ENCODE data around the gene DCDC2B.
A peak's percentile ranks its signal among the peaks of the same experiment; 100 is the strongest.

Gene DCDC2B

DNA sequence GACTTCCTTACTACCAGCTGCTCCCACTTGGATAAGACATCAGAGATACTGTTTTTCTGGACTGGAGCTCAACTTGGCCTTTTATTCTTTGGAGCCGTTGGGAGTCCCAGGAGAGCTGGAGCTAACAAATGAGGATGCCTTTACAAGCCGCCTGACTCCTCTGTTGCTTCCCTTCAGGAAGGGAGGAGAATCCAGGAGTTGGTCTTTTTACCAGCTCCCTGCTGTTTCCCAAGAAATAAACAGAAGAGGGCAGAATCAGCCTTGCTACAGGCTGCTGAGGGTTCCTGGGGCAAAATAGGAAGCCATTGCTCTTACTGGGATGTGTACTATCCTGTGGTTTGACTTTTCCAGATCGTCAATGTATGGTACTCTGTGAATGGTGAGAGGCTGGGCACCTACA is 14.8 kb downstream of the DCDC2B start:
- no peak for DNase-seq (ENCODE audit: low read depth, low spot score)
- H3K4me3 ChIP-seq (ENCODE audit: low read depth, low read length): peak overlapping the region; percentile 18; the same call in 1 of the 2 replicates
- ChIA-PET POLR2A (interaction anchor here (1.1 to 1.2 kb wide), 3 partner anchors 12 to 112 kb away, joined by 3 to 5 read pairs (median 3); partner anchors contain the start of genes CCDC28B and MARCKSL1), CTCF (interaction anchor here (0.9 to 2.7 kb wide), 7 partner anchors 8 to 141 kb away, joined by 3 to 9 read pairs (median 4); no protein-coding TSS in a partner anchor)
- TF ChIP-seq, protein P1, sequence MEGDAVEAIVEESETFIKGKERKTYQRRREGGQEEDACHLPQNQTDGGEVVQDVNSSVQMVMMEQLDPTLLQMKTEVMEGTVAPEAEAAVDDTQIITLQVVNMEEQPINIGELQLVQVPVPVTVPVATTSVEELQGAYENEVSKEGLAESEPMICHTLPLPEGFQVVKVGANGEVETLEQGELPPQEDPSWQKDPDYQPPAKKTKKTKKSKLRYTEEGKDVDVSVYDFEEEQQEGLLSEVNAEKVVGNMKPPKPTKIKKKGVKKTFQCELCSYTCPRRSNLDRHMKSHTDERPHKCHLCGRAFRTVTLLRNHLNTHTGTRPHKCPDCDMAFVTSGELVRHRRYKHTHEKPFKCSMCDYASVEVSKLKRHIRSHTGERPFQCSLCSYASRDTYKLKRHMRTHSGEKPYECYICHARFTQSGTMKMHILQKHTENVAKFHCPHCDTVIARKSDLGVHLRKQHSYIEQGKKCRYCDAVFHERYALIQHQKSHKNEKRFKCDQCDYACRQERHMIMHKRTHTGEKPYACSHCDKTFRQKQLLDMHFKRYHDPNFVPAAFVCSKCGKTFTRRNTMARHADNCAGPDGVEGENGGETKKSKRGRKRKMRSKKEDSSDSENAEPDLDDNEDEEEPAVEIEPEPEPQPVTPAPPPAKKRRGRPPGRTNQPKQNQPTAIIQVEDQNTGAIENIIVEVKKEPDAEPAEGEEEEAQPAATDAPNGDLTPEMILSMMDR (IDR thresholded peaks at IDR 0.05; ENCODE audit: insufficient read depth, low read length, missing control alignments): peak; percentile 1

DNA sequence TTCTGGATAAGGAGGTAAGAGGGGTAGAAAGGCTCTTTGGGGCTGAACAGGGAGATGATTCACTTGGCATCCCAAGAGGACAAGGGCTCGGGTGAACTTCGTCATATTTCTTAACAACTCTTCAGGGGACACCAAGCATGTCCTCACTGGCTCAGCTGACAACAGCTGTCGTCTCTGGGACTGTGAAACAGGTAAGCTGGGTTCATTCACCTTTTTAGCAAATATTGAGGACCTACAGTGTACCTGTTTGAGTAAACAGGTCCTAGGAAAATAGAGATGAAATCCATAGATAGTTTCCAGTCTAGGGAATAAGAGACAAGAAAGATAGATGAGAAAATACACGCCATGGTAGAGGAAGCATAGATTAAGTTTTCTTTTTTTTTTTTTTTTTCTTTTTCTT is 15.4 kb downstream of the DCDC2B start:
- no peak overlapping the region for H3K4me3 ChIP-seq (ENCODE audit: low read depth, low read length)
- CTCF ChIA-PET: interaction anchor here (1.1 to 2.7 kb wide), 5 partner anchors 9 to 95 kb away, joined by 3 to 9 read pairs (median 6); no protein-coding TSS in a partner anchor
- POLR2A ChIA-PET: interaction anchor here (0.5 to 1.2 kb wide), 2 partner anchors 112 to 146 kb away, joined by 4 to 5 read pairs; partner anchors contain the start of gene MARCKSL1
- no peak for DNase-seq (ENCODE audit: low read depth, low spot score)
- TF ChIP-seq, protein P1 (IDR thresholded peaks at IDR 0.05; ENCODE audit: insufficient read depth, low read length, missing control alignments): no peak

DNA sequence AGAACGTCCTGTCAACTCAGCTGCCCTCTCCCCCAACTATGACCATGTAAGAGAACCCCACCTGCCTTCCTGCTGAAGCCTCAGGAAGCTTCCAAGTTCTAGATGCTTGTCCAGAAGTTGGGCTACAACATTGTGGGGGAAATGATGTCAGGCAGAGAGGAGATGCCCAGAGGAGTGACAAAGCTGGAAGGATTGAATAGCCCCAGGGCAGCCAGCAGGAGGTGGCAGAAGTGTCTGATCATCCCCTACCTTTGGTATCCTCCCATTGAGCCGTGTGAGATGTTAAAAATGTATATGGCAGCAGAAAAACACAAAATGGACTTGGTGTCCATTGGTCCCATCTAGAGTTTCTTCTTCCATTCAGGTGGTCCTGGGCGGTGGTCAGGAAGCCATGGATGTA is 19.9 kb downstream of the DCDC2B start:
- H3K4me3 ChIP-seq (ENCODE audit: low read depth, low read length): no peak overlapping the region
- TF ChIP-seq, protein P1 (IDR thresholded peaks at IDR 0.05; ENCODE audit: insufficient read depth, low read length, missing control alignments): no peak
- no peak for DNase-seq (ENCODE audit: low read depth, low spot score)
- ChIA-PET CTCF (interaction anchor here (1.1 to 1.7 kb wide), 2 partner anchors 14 to 87 kb away, joined by 3 to 4 read pairs; no protein-coding TSS in a partner anchor), POLR2A (no interaction called here)

DNA sequence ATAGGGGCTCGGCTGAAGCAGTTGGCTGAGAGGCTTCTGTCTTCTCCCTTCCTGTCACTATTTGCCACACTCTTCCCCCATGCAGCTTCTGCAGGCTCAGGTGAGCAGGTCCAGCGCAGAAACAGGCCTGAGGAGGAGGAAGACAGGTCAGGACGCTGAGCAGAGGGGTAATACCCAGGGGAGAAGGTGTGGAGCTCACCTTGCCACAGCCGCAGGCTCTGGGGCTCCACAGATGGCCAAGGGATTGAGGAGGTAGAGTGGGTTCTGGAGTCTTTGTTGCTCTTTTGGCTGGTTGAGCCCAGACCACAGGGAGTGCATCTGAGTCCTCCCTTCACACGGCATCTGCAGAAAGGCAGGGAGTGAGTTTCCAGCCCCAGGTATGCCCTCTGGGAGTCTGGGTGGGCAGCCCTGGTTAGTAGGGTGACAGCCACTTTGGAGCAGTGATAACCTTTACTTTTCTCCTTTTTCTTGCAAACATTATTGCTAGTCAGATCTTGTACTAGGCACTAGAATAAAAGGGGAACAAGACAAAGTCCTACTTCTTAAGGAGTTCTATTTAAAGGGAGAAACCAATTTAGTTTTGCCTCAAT is 23.0 kb downstream of the DCDC2B start:
- CTCF ChIA-PET: interaction anchor here (1.0 to 2.5 kb wide), 3 partner anchors 15 to 17 kb away, joined by 3 to 7 read pairs (median 3); partner anchors contain the start of gene FAM167B
- TF ChIP-seq, protein P1 (IDR thresholded peaks at IDR 0.05; ENCODE audit: insufficient read depth, low read length, missing control alignments): no peak
- no peak for DNase-seq (ENCODE audit: low read depth, low spot score)
- no peak overlapping the region for H3K4me3 ChIP-seq (ENCODE audit: low read depth, low read length)
- POLR2A ChIA-PET: interaction anchor here (0.6 kb wide), 1 partner anchor 11 kb away, joined by 3 read pairs; no protein-coding TSS in a partner anchor

DNA sequence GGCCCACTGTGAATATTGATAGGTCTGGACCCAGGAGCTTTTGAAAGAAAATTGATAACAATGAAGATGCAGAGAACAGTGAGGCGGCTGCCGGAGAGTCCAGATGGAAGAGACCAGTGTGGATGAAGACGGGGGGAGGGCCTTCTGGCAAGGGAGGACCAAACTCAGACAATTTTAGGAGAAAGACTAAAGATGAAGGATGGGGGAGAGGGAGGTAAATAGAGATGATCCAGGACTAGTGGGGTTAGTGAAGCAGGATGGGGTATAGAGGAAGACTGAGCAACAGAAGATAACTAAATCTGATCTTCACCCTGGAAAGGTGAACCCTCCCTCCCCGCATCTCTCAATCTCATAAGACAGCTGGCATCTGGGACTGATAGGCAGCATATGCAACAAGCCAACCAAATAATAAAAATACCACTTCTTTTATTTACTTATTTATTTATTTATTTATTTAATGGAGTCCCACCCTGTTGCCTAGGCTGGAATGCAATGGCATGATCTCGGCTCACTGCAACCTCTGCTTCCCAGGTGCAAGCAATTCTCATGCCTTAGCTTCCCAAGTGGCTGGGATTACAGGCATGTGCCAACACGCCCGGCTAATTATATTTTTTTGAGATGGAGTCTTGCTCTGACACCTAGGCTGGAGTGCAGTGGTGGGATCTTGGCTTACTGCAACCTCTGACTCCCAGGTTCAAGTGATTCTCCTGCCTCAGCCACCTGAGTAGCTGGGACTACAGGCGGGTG is 23.8 kb downstream of the DCDC2B start:
- POLR2A ChIA-PET: interaction anchor here (0.6 kb wide), 1 partner anchor 10 kb away, joined by 3 read pairs; no protein-coding TSS in a partner anchor
- DNase-seq (ENCODE audit: low read depth, low spot score): no peak
- H3K4me3 ChIP-seq (ENCODE audit: low read depth, low read length): no peak overlapping the region
- CTCF ChIA-PET: interaction anchor here (1.0 to 2.5 kb wide), 2 partner anchors 14 to 17 kb away, joined by 3 to 7 read pairs; partner anchors contain the start of gene FAM167B
- TF ChIP-seq, protein P1 (IDR thresholded peaks at IDR 0.05; ENCODE audit: insufficient read depth, low read length, missing control alignments): no peak

Data from AG04449 (cell line).